ENCODE data around the gene RPL13.
"Not testable (repeated sequence)": the region's sequence is repeated elsewhere in the genome, so short reads cannot be mapped to it uniquely, and the experiment has no call there.

The RPL13 gene

GRCh38 chr16:89577055-89577759 is 16.7 kb downstream of the RPL13 start:
- FAIRE-seq = no peak

GRCh38 chr16:89579351-89579750 is 18.9 kb downstream of the RPL13 start:
- no peak for FAIRE-seq

- no peak for FAIRE-seq
These were observed 20.7 kb downstream of the RPL13 start for GRCh38 chr16:89581045-89581695.

GRCh38 chr16:89581861-89582563 is 21.5 kb downstream of the RPL13 start:
- FAIRE-seq = no peak

- FAIRE-seq = no peak
These were observed 22.2 kb downstream of the RPL13 start for GRCh38 chr16:89582614-89583196.

GRCh38 chr16:89583197-89583894 is 22.9 kb downstream of the RPL13 start:
- FAIRE-seq = no peak

GRCh38 chr16:89583895-89584644 is 23.6 kb downstream of the RPL13 start:
- no peak for FAIRE-seq

GRCh38 chr16:89584768-89585549 is 24.5 kb downstream of the RPL13 start:
- FAIRE-seq = no peak

- no peak for FAIRE-seq
These were observed 25.7 kb downstream of the RPL13 start for GRCh38 chr16:89586218-89586617.

GRCh38 chr16:89586853-89587252 is 26.4 kb downstream of the RPL13 start:
- FAIRE-seq = no peak

- not testable (repeated sequence) for FAIRE-seq
These were observed 27.2 kb downstream of the RPL13 start for GRCh38 chr16:89587676-89588075.

GRCh38 chr16:89588413-89589109 is 28.1 kb downstream of the RPL13 start:
- no peak for FAIRE-seq

GRCh38 chr16:89589241-89589926 is 28.9 kb downstream of the RPL13 start:
- no peak for FAIRE-seq

- FAIRE-seq = no peak
These were observed 33.4 kb downstream of the RPL13 start for GRCh38 chr16:89593841-89594240.

- FAIRE-seq = no peak
These were observed 35.0 kb downstream of the RPL13 start for GRCh38 chr16:89595330-89596060.

- no peak for FAIRE-seq
These were observed 35.7 kb downstream of the RPL13 start for GRCh38 chr16:89596061-89596689.

- no peak for FAIRE-seq
These were observed 36.6 kb downstream of the RPL13 start for GRCh38 chr16:89596957-89597649.

- FAIRE-seq = no peak
These were observed 37.7 kb downstream of the RPL13 start for GRCh38 chr16:89598199-89598598.

Measured in islet of Langerhans (tissue), 1 donor.